Measurements from ENCODE around the gene RFX1. TPM values are rescaled to one million over a fixed set of nuclear protein-coding genes. Genes with fewer than 3 reads are reported as not detected.

RFX1 gene
- polyA plus RNA-seq, 1 donor from 2014 or later = 2.2 TPM

- Histone ChIP-seq H3K9me3 (ENCODE audit: low read length) (no peaks in the 10 kb centered on the region), H3K4me3 (ENCODE audit: low read length) (no peak overlapping the region), H3K79me2 (replicated peaks; ENCODE audit: insufficient read depth, low read length) (no peaks in the 10 kb centered on the region), H3K9ac (ENCODE audit: low read length) (no peak overlapping the region), H3F3A (ENCODE audit: insufficient read depth, low read length, poor library complexity, severe bottlenecking) (no peaks in the 10 kb centered on the region), H3K9me2 (ENCODE audit: insufficient read depth, low read length) (no peaks in the 10 kb centered on the region), H3K27me3 (ENCODE audit: insufficient read depth, low read depth, low read length) (no peaks in the 10 kb centered on the region), H3K36me3 (ENCODE audit: insufficient read depth, low read length) (no peaks in the 10 kb centered on the region), H3K4me2 (ENCODE audit: low read length) (no peak overlapping the region), H4K20me1 (ENCODE audit: insufficient read depth) (no peaks in the 10 kb centered on the region), H3K27ac (ENCODE audit: low read length) (no peak overlapping the region), H2AFZ (ENCODE audit: low read depth, low read length) (no peak overlapping the region)
- TF ChIP-seq SMC3 (conservative IDR thresholded peaks at IDR 0.05; ENCODE audit: poor library complexity) = no peak
- TF ChIP-seq POLR2AphosphoS5 (IDR thresholded peaks at IDR 0.05) = no peak
- no peak for TF ChIP-seq EZH2 (IDR thresholded peaks at IDR 0.05; ENCODE audit: borderline replicate concordance, insufficient read depth, low read length, poor library complexity, severe bottlenecking)
- TF ChIP-seq REST (IDR thresholded peaks at IDR 0.05; ENCODE audit: borderline replicate concordance) = no peak
- no peak for TF ChIP-seq RAD21 (conservative IDR thresholded peaks at IDR 0.05)
- TF ChIP-seq CTCF (IDR thresholded peaks at IDR 0.05; ENCODE audit: poor library complexity, severe bottlenecking) = no peak
- TF ChIP-seq TAF1 (IDR thresholded peaks at IDR 0.05; ENCODE audit: low read depth) = no peak
- no peak for TF ChIP-seq EP300 (conservative IDR thresholded peaks at IDR 0.05; ENCODE audit: poor library complexity, severe bottlenecking)
- no peak for TF ChIP-seq MXI1 (conservative IDR thresholded peaks at IDR 0.05; ENCODE audit: poor library complexity, severe bottlenecking)
These were observed 9.5 kb upstream of the RFX1 start for GRCh38 chr19:14015524-14016035.

- no peak overlapping the region for H3K27ac ChIP-seq (ENCODE audit: low read length)
- no peaks in the 10 kb centered on the region for H3K79me2 ChIP-seq (replicated peaks; ENCODE audit: insufficient read depth, low read length)
- H3K9me3 ChIP-seq (ENCODE audit: low read length) = no peaks in the 10 kb centered on the region
- TF ChIP-seq RAD21 (conservative IDR thresholded peaks at IDR 0.05) = no peak
- TF ChIP-seq EP300 (conservative IDR thresholded peaks at IDR 0.05; ENCODE audit: poor library complexity, severe bottlenecking) = no peak
- TF ChIP-seq CTCF (IDR thresholded peaks at IDR 0.05; ENCODE audit: poor library complexity, severe bottlenecking) = no peak
- no peak for TF ChIP-seq MXI1 (conservative IDR thresholded peaks at IDR 0.05; ENCODE audit: poor library complexity, severe bottlenecking)
- no peak for TF ChIP-seq REST (IDR thresholded peaks at IDR 0.05; ENCODE audit: borderline replicate concordance)
- TF ChIP-seq POLR2AphosphoS5 (IDR thresholded peaks at IDR 0.05) = no peak
- no peak for TF ChIP-seq SMC3 (conservative IDR thresholded peaks at IDR 0.05; ENCODE audit: poor library complexity)
- no peak for TF ChIP-seq TAF1 (IDR thresholded peaks at IDR 0.05; ENCODE audit: low read depth)
- no peak for TF ChIP-seq EZH2 (IDR thresholded peaks at IDR 0.05; ENCODE audit: borderline replicate concordance, insufficient read depth, low read length, poor library complexity, severe bottlenecking)
- H3K4me3 ChIP-seq (ENCODE audit: low read length) = no peak overlapping the region
- H3K4me2 ChIP-seq (ENCODE audit: low read length) = no peak overlapping the region
- no peaks in the 10 kb centered on the region for H4K20me1 ChIP-seq (ENCODE audit: insufficient read depth)
- H3K27me3 ChIP-seq (ENCODE audit: insufficient read depth, low read depth, low read length) = no peaks in the 10 kb centered on the region
- H3K36me3 ChIP-seq (ENCODE audit: insufficient read depth, low read length) = no peaks in the 10 kb centered on the region
- H2AFZ ChIP-seq (ENCODE audit: low read depth, low read length) = no peak overlapping the region
- no peaks in the 10 kb centered on the region for H3F3A ChIP-seq (ENCODE audit: insufficient read depth, low read length, poor library complexity, severe bottlenecking)
- H3K9ac ChIP-seq (ENCODE audit: low read length) = no peak overlapping the region
- no peaks in the 10 kb centered on the region for H3K9me2 ChIP-seq (ENCODE audit: insufficient read depth, low read length)
These were observed 6.3 kb upstream of the RFX1 start for GRCh38 chr19:14012378-14012915.

Measured in neural cell (in vitro differentiated cells).